ENCODE measurements around the gene ERP44.

DNA sequence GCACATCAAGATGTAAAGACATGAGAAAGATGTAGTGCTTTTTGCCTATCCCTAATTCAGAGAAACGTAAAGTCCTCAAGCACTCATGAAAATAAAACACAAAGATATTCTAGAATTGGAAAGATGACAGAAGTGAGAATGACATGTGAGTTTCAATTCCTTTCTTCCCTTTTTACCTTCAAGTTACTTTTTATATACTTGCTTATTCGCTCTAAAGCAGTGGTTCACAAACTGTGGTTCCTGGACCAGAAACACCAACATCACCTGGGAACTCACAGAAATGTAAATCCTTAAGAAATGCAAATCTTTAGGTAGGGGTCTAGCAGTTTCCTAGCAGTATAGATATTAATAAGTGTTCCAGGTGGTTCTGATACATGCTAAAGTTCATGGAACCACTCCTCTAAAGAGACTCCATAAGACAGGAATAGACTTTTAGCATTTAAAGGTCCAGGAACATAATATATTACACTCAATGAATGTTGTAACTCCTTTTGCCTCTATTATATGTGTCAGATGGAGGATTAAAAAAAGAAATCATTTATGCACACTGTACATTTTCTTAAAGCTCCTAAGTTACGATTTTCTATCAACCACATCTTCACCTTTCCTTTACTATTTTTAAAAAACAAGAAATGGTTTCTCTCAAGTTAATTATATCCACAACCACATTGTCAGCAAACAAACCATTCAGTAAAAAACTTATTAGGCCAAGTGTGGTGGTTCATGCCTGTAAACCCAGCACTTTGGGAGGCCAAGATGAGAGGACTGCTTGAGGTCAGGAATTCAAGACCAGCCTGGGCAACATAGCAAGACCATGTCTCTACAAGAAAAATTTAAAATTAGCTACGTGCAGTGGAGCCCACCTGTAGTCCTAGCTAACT, 39.9 kb downstream of the ERP44 start:
- TF ChIP-seq CTCF (IDR thresholded peaks at IDR 0.05), result no peak
- no peak for TF ChIP-seq EP300 (IDR thresholded peaks at IDR 0.05)

Data from suprapubic skin (tissue), 3 donors.